Mesenchymal stem cell (in vitro differentiated cells and primary cell): ENCODE measurements around the gene OR2K2.

Source experiments
- DNase-seq: peaks from one replicate; pipeline ENCODE4 v3.0.0-alpha.2; 2013
- H2AFZ ChIP-seq: one replicate; pipeline ENCODE4 v1.6.1; 2013; ENCODE audit warnings: low read depth, mild to moderate bottlenecking, control low read depth, inconsistent platforms, low read length, moderate library complexity
- H2AK5ac ChIP-seq: 2 replicates; pipeline ENCODE4 v1.6.1; 2013; ENCODE audit warnings: low read length, moderate library complexity, mild to moderate bottlenecking, inconsistent platforms; ENCODE audit not compliant: severe bottlenecking
- H2BK120ac ChIP-seq: one replicate; pipeline ENCODE4 v1.6.1; 2013; ENCODE audit warnings: low read depth, mild to moderate bottlenecking, inconsistent platforms, low read length, moderate library complexity
- H2BK12ac ChIP-seq, 2 experiments: one replicate each; pipeline ENCODE4 v1.6.1; 2013; ENCODE audit warnings: inconsistent platforms in 2 of 2, low read length in 2 of 2, mild to moderate bottlenecking in 2 of 2, moderate library complexity in 2 of 2, control low read depth in 1 of 2
- H2BK15ac ChIP-seq: one replicate; pipeline ENCODE4 v1.6.1; 2013; ENCODE audit warnings: mild to moderate bottlenecking, low read depth, inconsistent platforms; ENCODE audit not compliant: poor library complexity, severe bottlenecking
- H2BK5ac ChIP-seq: 2 replicates; pipeline ENCODE4 v1.6.1; 2013; ENCODE audit warnings: low read depth, mild to moderate bottlenecking, low read length, control low read depth, inconsistent platforms; ENCODE audit not compliant: poor library complexity, severe bottlenecking
- H3K14ac ChIP-seq, 2 experiments: one replicate each; pipeline ENCODE4 v1.6.1; 2013; ENCODE audit warnings: inconsistent platforms in 2 of 2, low read length in 2 of 2, control low read depth in 1 of 2, mild to moderate bottlenecking in 1 of 2, moderate library complexity in 1 of 2
- H3K18ac ChIP-seq, 2 experiments: one replicate each; pipeline ENCODE4 v1.6.1; 2013; ENCODE audit warnings: inconsistent platforms in 2 of 2, low read length in 2 of 2, control low read depth in 1 of 2, low read depth in 1 of 2, mild to moderate bottlenecking in 1 of 2
- H3K23ac ChIP-seq, 2 experiments: one replicate each; pipeline ENCODE4 v1.6.1; 2013; ENCODE audit warnings: inconsistent platforms in 2 of 2, low read length in 2 of 2, mild to moderate bottlenecking in 2 of 2, moderate library complexity in 2 of 2, control low read depth in 1 of 2
- H3K27ac ChIP-seq: 2 replicates; pipeline ENCODE4 v1.5.1; 2013; ENCODE audit warnings: mild to moderate bottlenecking, moderate library complexity, low read length, control low read depth, inconsistent platforms; ENCODE audit not compliant: poor library complexity, severe bottlenecking
- H3K27me3 ChIP-seq, 2 experiments: 2 replicates each; pipeline versions ENCODE4 v1.6.1 to v1.7.0; 2013; ENCODE audit warnings: low read length in 2 of 2, mild to moderate bottlenecking in 2 of 2, moderate library complexity in 2 of 2, control low read depth in 1 of 2, inconsistent platforms in 1 of 2; ENCODE audit not compliant: control insufficient read depth in 1 of 2, insufficient read depth in 1 of 2
- H3K36me3 ChIP-seq, 2 experiments: 2 replicates each; pipeline versions ENCODE4 v1.6.1 to v1.7.0; 2013; ENCODE audit warnings: low read length in 2 of 2, control low read depth in 1 of 2, inconsistent platforms in 1 of 2, low read depth in 1 of 2, mild to moderate bottlenecking in 1 of 2; ENCODE audit not compliant: insufficient read depth in 2 of 2, control insufficient read depth in 1 of 2
- H3K4ac ChIP-seq, 2 experiments: one replicate each; pipeline ENCODE4 v1.6.1; 2013; ENCODE audit warnings: inconsistent platforms in 2 of 2, low read length in 2 of 2, mild to moderate bottlenecking in 2 of 2, moderate library complexity in 2 of 2, control low read depth in 1 of 2, low read depth in 1 of 2
- H3K4me1 ChIP-seq: 2 replicates; pipeline ENCODE4 v1.6.1; 2013; ENCODE audit warnings: low read depth, low read length, control low read depth; ENCODE audit not compliant: control insufficient read depth, insufficient read depth
- H3K4me2 ChIP-seq: 2 replicates; pipeline ENCODE4 v1.6.1; 2013; ENCODE audit warnings: low read length, mild to moderate bottlenecking, inconsistent platforms; ENCODE audit not compliant: poor library complexity, severe bottlenecking
- H3K4me3 ChIP-seq, 2 experiments: 2 replicates each; pipeline versions ENCODE4 v1.5.1 to v1.7.0; 2013; ENCODE audit warnings: low read length in 2 of 2, mild to moderate bottlenecking in 2 of 2, control low read depth in 1 of 2, low read depth in 1 of 2; ENCODE audit not compliant: insufficient read depth in 1 of 2
- H3K79me1 ChIP-seq: replicated peaks from 2 replicates; pipeline ENCODE4 v1.6.1; 2013; ENCODE audit warnings: mild to moderate bottlenecking, control low read depth, low read length, inconsistent platforms; ENCODE audit not compliant: poor library complexity, severe bottlenecking
- H3K9ac ChIP-seq: 2 replicates; pipeline ENCODE4 v1.7.0; 2013; ENCODE audit warnings: mild to moderate bottlenecking, low read length, moderate library complexity
- H3K9me3 ChIP-seq: 2 replicates; pipeline ENCODE4 v1.7.0; 2013; ENCODE audit warnings: mild to moderate bottlenecking, low read length; ENCODE audit not compliant: control insufficient read depth
- H4K8ac ChIP-seq: one replicate; pipeline ENCODE4 v1.6.1; 2013; ENCODE audit warnings: inconsistent platforms, mild to moderate bottlenecking, low read length, moderate library complexity
- H4K91ac ChIP-seq: one replicate; pipeline ENCODE4 v1.6.1; 2013; ENCODE audit warnings: mild to moderate bottlenecking, low read length, inconsistent platforms
- WGBS: methylation state at CpG from one replicate; pipeline ENCODE4 v1.1.7; 2013; ENCODE audit warnings: mixed read lengths; 5-methylcytosine and 5-hydroxymethylcytosine counted together

Gene OR2K2

DNA sequence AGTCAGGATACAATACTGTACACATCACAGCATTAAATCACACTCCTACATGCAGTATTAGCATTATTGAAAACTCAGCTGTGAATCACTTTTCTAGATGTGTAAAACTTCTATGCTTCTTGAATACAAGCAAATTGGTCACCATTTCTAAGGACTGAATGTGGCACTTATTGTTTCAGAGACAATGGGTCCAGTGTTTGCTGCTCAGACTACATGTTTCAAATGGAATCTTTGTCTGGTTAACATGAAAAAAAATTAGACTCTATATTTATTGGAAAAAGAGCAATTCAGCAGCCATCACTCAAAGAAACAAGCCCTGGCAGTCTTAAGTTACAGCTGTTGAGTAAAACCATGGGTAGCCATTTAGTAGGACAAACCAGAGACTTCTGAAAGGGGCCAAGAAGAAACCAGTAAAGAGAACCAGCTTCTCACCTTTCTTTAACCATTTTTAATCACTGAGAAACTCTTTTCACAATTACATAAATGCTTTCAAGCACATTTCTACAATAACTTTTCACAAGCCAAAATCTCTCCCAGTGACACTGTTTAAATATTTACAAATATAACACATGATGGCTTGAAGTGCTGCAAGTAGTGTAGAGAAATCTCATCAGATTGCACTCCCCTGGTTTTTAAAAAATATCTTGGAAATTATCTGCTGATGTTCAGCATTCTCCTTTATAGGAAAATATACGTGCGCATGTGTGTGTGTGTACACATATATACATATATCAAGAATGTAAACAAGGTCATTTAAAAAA, 35.2 kb downstream of the OR2K2 start:
- no CpG with 5 or more reads among the region's 2 CpGs for WGBS
- Histone ChIP-seq H3K27me3 (no peaks in the 10 kb centered on the region), H2BK15ac (no peak overlapping the region)

DNA sequence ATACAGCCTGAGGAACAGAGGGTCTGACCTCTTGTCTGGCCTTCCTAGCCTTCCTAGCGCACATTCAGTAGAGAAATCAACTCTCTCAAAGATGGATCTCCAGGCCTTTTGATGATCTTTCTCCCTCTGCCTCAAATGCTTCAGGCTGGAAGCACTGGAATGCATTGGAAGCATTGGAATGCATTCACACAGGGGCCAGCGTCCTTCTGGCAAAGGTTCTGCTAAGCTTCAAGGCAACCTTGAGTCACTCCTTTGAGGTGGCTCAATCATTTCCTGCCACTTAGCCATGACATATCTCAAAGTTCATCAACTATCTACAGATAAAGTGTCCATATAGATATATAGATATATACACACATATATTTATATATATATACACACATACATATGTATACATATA, 42.9 kb downstream of the OR2K2 start:
- Histone ChIP-seq H2BK5ac (no peak overlapping the region), H2AFZ (no peak overlapping the region), H4K8ac (no peak overlapping the region), H3K9ac (peak overlapping the region; percentile 43), H2BK15ac (no peak overlapping the region), H2AK5ac (no peak overlapping the region), H2BK12ac (no peak overlapping the region), H3K4me2 (no peak overlapping the region), H2BK120ac (no peak overlapping the region), H4K91ac (no peak overlapping the region), H3K4me1 (peaks cover 4% of the 10 kb centered on the region), H3K27me3 (no peaks in the 10 kb centered on the region), H3K79me1 (no peaks in the 10 kb centered on the region), H3K4me3 (peak overlapping the region in 1 of 2 experiments; percentile 33), H3K18ac (peak overlapping the region in 1 of 2 experiments; percentile 3), H3K23ac (no peak overlapping the region), H3K27ac (no peak overlapping the region), H3K9me3 (no peaks in the 10 kb centered on the region), H3K14ac (no peak overlapping the region), H3K36me3 (no peaks in the 10 kb centered on the region), H3K4ac (no peak overlapping the region)
- DNase-seq, result peak; percentile 59
- 26% methylated on average over 2 of the region's 2 CpGs for WGBS

More for the DNA sequence above, 35.2 kb downstream of the OR2K2 start:
- H3K18ac ChIP-seq, result no peak overlapping the region
- H2AK5ac ChIP-seq, result no peak overlapping the region
- no peak for DNase-seq
- no peak overlapping the region for H2BK5ac ChIP-seq
- H2BK120ac ChIP-seq, result no peak overlapping the region
- H3K23ac ChIP-seq, result no peak overlapping the region
- no peak overlapping the region for H2AFZ ChIP-seq
- peaks cover 4% of the 10 kb centered on the region for H3K4me1 ChIP-seq
- H2BK12ac ChIP-seq, result no peak overlapping the region
- no peaks in the 10 kb centered on the region for H3K79me1 ChIP-seq
- H4K8ac ChIP-seq, result no peak overlapping the region
- H3K14ac ChIP-seq, result no peak overlapping the region
- H3K27ac ChIP-seq, result no peak overlapping the region
- H3K9ac ChIP-seq, result no peak overlapping the region
- no peak overlapping the region for H4K91ac ChIP-seq
- no peaks in the 10 kb centered on the region for H3K9me3 ChIP-seq
- no peak overlapping the region for H3K4me3 ChIP-seq
- H3K36me3 ChIP-seq, result no peaks in the 10 kb centered on the region
- no peak overlapping the region for H3K4ac ChIP-seq
- H3K4me2 ChIP-seq, result no peak overlapping the region

DNA sequence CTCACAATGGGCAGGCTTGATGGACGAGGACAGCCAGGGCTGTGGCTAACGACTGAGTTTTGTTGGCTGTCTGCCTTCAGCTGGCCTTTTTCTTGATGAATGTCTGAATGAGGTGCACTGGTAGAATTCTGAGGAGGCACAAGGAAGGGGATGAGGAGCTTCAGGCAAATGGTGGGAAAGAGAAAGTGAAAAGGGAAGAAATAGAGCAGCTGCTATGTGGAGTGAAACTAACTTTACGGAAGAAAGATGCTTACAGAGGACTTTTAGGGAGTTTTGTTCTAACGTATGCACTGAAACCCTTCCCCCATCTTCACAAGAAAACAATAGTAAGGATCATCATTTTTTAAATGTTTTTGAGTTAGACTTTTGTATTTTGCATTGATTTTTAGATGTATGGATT, 45.3 kb downstream of the OR2K2 start:
- Histone ChIP-seq H2BK12ac (no peak overlapping the region), H3K79me1 (no peaks in the 10 kb centered on the region), H2BK15ac (peak overlapping the region; percentile 2), H3K27ac (no peak overlapping the region), H4K8ac (no peak overlapping the region), H3K4me3 (no peak overlapping the region), H2BK120ac (peak overlapping the region; percentile 73), H4K91ac (no peak overlapping the region), H3K14ac (no peak overlapping the region), H3K27me3 (no peaks in the 10 kb centered on the region), H3K4me1 (peaks cover 4% of the 10 kb centered on the region), H3K23ac (no peak overlapping the region), H3K4me2 (no peak overlapping the region), H3K18ac (no peak overlapping the region), H2BK5ac (no peak overlapping the region), H3K4ac (no peak overlapping the region), H2AK5ac (no peak overlapping the region), H2AFZ (no peak overlapping the region), H3K9ac (no peak overlapping the region), H3K9me3 (no peaks in the 10 kb centered on the region), H3K36me3 (no peaks in the 10 kb centered on the region)
- WGBS, result 95% methylated on average over 2 of the region's 4 CpGs
- no peak for DNase-seq

- Histone ChIP-seq H3K9ac (no peak overlapping the region), H3K18ac (no peak overlapping the region), H3K27ac (no peak overlapping the region), H2BK5ac (no peak overlapping the region), H4K8ac (no peak overlapping the region), H2AFZ (no peak overlapping the region), H3K79me1 (no peaks in the 10 kb centered on the region), H3K27me3 (no peaks in the 10 kb centered on the region), H2BK120ac (no peak overlapping the region), H3K14ac (no peak overlapping the region), H3K4me1 (peaks cover 4% of the 10 kb centered on the region), H2AK5ac (no peak overlapping the region), H3K4ac (no peak overlapping the region), H2BK12ac (no peak overlapping the region), H3K36me3 (no peaks in the 10 kb centered on the region), H3K9me3 (no peaks in the 10 kb centered on the region), H3K4me3 (no peak overlapping the region), H2BK15ac (no peak overlapping the region), H3K23ac (no peak overlapping the region), H4K91ac (no peak overlapping the region), H3K4me2 (no peak overlapping the region)
- WGBS, result 98% methylated on average over 2 of the region's 2 CpGs
- DNase-seq, result no peak
Observed at GRCh38 chr9:111282845-111283244, 47.2 kb downstream of the OR2K2 start.
